DND-41 (cell line): ENCODE data around the gene AGAP1.

Source experiments
- EZH2 ChIP-seq: IDR thresholded peaks from 3 replicates; pipeline ENCODE4 v1.6.1; 2012; ENCODE audit warnings: borderline replicate concordance, low read depth, mild to moderate bottlenecking, moderate library complexity, low read length, inconsistent platforms; ENCODE audit not compliant: severe bottlenecking
- TF ChIP-seq, protein P1 (sequence below): IDR thresholded peaks from 2 replicates; pipeline ENCODE4 v1.5.1; 2012; ENCODE audit warnings: borderline replicate concordance, low read length, moderate library complexity, mild to moderate bottlenecking; ENCODE audit not compliant: poor library complexity, severe bottlenecking; ENCODE audit errors: extremely low read depth

DNA sequence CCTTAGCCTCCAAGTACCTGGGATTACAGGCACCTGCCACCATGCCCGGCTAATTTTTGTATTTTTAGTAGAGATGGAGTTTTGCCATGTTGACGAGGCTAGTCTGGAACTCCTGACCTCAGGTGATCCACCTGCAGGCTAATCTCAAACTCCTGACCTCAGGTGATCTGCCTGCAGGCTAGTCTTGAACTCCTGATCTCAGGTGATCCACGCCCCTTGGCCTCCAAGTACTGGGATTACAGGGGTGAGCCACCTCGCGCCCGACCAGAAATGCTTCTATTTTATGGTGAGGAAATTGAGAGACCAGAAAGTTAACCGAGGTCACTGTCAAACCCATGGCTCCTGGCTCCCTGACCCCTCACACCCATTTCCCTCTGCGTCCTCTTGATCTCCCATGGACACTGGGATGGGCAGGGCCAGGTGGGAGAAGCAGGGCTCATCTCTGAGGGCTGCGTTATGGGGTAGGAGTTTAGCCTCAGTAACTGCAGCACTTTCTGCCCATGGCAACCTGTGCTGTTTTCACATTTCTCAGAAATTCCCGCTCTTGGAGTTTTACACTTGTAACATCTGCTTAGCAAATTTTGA, 210.0 kb downstream of the AGAP1 start:
- TF ChIP-seq, protein P1, sequence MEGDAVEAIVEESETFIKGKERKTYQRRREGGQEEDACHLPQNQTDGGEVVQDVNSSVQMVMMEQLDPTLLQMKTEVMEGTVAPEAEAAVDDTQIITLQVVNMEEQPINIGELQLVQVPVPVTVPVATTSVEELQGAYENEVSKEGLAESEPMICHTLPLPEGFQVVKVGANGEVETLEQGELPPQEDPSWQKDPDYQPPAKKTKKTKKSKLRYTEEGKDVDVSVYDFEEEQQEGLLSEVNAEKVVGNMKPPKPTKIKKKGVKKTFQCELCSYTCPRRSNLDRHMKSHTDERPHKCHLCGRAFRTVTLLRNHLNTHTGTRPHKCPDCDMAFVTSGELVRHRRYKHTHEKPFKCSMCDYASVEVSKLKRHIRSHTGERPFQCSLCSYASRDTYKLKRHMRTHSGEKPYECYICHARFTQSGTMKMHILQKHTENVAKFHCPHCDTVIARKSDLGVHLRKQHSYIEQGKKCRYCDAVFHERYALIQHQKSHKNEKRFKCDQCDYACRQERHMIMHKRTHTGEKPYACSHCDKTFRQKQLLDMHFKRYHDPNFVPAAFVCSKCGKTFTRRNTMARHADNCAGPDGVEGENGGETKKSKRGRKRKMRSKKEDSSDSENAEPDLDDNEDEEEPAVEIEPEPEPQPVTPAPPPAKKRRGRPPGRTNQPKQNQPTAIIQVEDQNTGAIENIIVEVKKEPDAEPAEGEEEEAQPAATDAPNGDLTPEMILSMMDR, result no peak
- no peak for TF ChIP-seq EZH2
